Endothelial cell of umbilical vein (primary cell): ENCODE measurements around the gene TTLL5. TPM values are rescaled to one million over a fixed set of nuclear protein-coding genes. Genes with fewer than 3 reads are reported as not detected.

Experiments
- BruUV-seq: library from RNA; stranded (reverse); fragments of 400-500 nt; replicated peaks from 2 replicates; lab custom pipeline; 2021; lab: Mats Ljungman, UMichigan
- CTCF ChIA-PET: fragments of 300-600, 350-600 bp; sonication (Branson Sonifier 250); formaldehyde crosslinking; loops from one replicate; lab custom pipeline; 2021; ENCODE audit warnings: antibody characterized with exemption, inconsistent platforms; lab: Charles Lee
- POLR2A ChIA-PET: fragments of 300-600, 350-600 bp; sonication (Branson Sonifier 250); formaldehyde crosslinking; loops from one replicate; lab custom pipeline; 2021; ENCODE audit warnings: antibody characterized with exemption, inconsistent platforms; lab: Charles Lee
- DNase-seq: peaks from one replicate; pipeline ENCODE4 v3.0.0-alpha.2; 2011; ENCODE audit warnings: low read depth, low spot score
- FAIRE-seq: peaks from 2 replicates; lab custom pipeline; 2011; peaks lifted over from hg19 to GRCh38; lab: Jason Lieb, UNC
- H2AFZ ChIP-seq: 2 replicates; pipeline ENCODE4 v1.6.0; 2012; ENCODE audit warnings: low read depth, low read length, control low read depth, inconsistent platforms
- H3K27ac ChIP-seq: 2 replicates; pipeline ENCODE4 v1.5.1; 2011; ENCODE audit warnings: low read depth, mild to moderate bottlenecking, control low read depth, low read length, moderate library complexity; ENCODE audit not compliant: insufficient read depth
- H3K27me3 ChIP-seq, 2 experiments: 2 replicates each; pipeline versions ENCODE4 v1.6.0 to v1.6.1; 2011; ENCODE audit warnings: low read length in 2 of 2, mixed read lengths in 1 of 2; ENCODE audit not compliant: control insufficient read depth in 2 of 2, insufficient read depth in 2 of 2
- H3K36me3 ChIP-seq, 2 experiments: 2 replicates in 1 of 2; 3 replicates in 1 of 2; pipeline ENCODE4 v1.5.1; 2011; ENCODE audit warnings: low read length in 2 of 2, mild to moderate bottlenecking in 1 of 2, moderate library complexity in 1 of 2; ENCODE audit not compliant: control insufficient read depth in 2 of 2, insufficient read depth in 2 of 2; ENCODE audit errors: extremely low read depth in 1 of 2
- H3K4me1 ChIP-seq: 3 replicates; pipeline ENCODE4 v1.5.1; 2011; ENCODE audit warnings: mild to moderate bottlenecking, low read length; ENCODE audit not compliant: control insufficient read depth, insufficient read depth; ENCODE audit errors: extremely low read depth
- H3K4me2 ChIP-seq: 2 replicates; pipeline ENCODE4 v1.6.1; 2011; ENCODE audit warnings: low read length, control low read depth, mixed read lengths; ENCODE audit not compliant: insufficient read depth
- H3K4me3 ChIP-seq, 3 experiments: fragments of 200-600 bp in 1 of 3; sonication (generic), shearing (Covaris generic) in 1 of 3; replicated peaks in 1 of 3; 2 replicates each; pipeline ENCODE4 v1.5.1; 2011 to 2016; ENCODE audit warnings: control low read depth in 3 of 3, low read length in 3 of 3, mild to moderate bottlenecking in 2 of 3, inconsistent platforms in 1 of 3, low read depth in 1 of 3, moderate library complexity in 1 of 3; ENCODE audit not compliant: insufficient read depth in 1 of 3
- H3K79me2 ChIP-seq: 2 replicates; pipeline ENCODE4 v1.6.0; 2012; ENCODE audit warnings: low read length, inconsistent platforms; ENCODE audit not compliant: control insufficient read depth, insufficient read depth
- H3K9ac ChIP-seq: replicated peaks from 2 replicates; pipeline ENCODE3; 2011; ENCODE audit warnings: low read length, control low read depth; ENCODE audit not compliant: insufficient read depth; ENCODE audit errors: extremely low read depth
- H3K9me1 ChIP-seq: replicated peaks from 3 replicates; pipeline ENCODE4 v1.6.0; 2011; ENCODE audit warnings: mild to moderate bottlenecking, low read length; ENCODE audit not compliant: control insufficient read depth, insufficient read depth; ENCODE audit errors: extremely low read depth
- H3K9me3 ChIP-seq: replicated peaks from 2 replicates; pipeline ENCODE4 v1.5.1; 2012; ENCODE audit warnings: low read length, inconsistent platforms; ENCODE audit not compliant: control insufficient read depth, insufficient read depth
- H4K20me1 ChIP-seq: replicated peaks from 2 replicates; pipeline ENCODE3; 2011; ENCODE audit warnings: mild to moderate bottlenecking, low read length; ENCODE audit not compliant: control insufficient read depth, insufficient read depth; ENCODE audit errors: extremely low read depth
- CTCF ChIP-seq, 2 donors: IDR thresholded peaks; 1 replicate in 1 of 2; 2 replicates in 1 of 2; pipeline ENCODE4 v1.5.1; 2011; ENCODE audit warnings: low read length in 2 of 2, mild to moderate bottlenecking in 2 of 2, moderate library complexity in 2 of 2, control low read depth in 1 of 2, inconsistent platforms in 1 of 2, low read depth in 1 of 2; ENCODE audit not compliant: insufficient read depth in 1 of 2; ENCODE audit errors: extremely low read depth in 1 of 2
- EZH2 ChIP-seq: IDR thresholded peaks from 2 replicates; pipeline ENCODE4 v1.6.1; 2012; ENCODE audit warnings: borderline replicate concordance, low read depth, mild to moderate bottlenecking, moderate library complexity, low read length, inconsistent platforms; ENCODE audit not compliant: severe bottlenecking
- FOS ChIP-seq: IDR thresholded peaks from 2 replicates; pipeline ENCODE4 v1.6.1; 2011; ENCODE audit warnings: mild to moderate bottlenecking, low read length, moderate library complexity, borderline replicate concordance; ENCODE audit not compliant: insufficient read depth
- GATA2 ChIP-seq: IDR thresholded peaks from 2 replicates; pipeline ENCODE4 v1.7.0; 2011; ENCODE audit warnings: low read depth, mild to moderate bottlenecking, moderate library complexity, mixed read lengths, low read length; ENCODE audit not compliant: insufficient read length, insufficient read depth
- JUN ChIP-seq: IDR thresholded peaks from 2 replicates; pipeline ENCODE4 v1.6.1; 2011; ENCODE audit warnings: borderline replicate concordance, low read depth; ENCODE audit not compliant: insufficient read length, insufficient read depth
- MAX ChIP-seq: IDR thresholded peaks from 2 replicates; pipeline ENCODE4 v1.6.1; 2011; ENCODE audit not compliant: insufficient read depth, insufficient read length
- MYC ChIP-seq: IDR thresholded peaks from one replicate; pipeline ENCODE4 v1.6.1; 2011; ENCODE audit warnings: mild to moderate bottlenecking, low read depth, low read length
- POLR2A ChIP-seq: IDR thresholded peaks from 2 replicates; pipeline ENCODE4 v1.6.1; 2012; ENCODE audit warnings: low read depth, mild to moderate bottlenecking, control low read depth, low read length
- POLR2AphosphoS5 ChIP-seq: IDR thresholded peaks from 2 replicates; pipeline ENCODE4 v1.6.1; 2012; ENCODE audit warnings: low read depth, mild to moderate bottlenecking, control low read depth, low read length, moderate library complexity; ENCODE audit not compliant: insufficient read depth
- dilution Hi-C: fragments of 300-500 bp; cut with MboI; formaldehyde crosslinking; loops from one replicate; pipeline ENCODE4 v1.15.0; 2019; ENCODE audit warnings: low sequenced_read_pairs; ENCODE audit not compliant: extremely low pct_ligation_motif_present
- intact Hi-C: fragments of 100-400 bp; cut with micrococcal nuclease; formaldehyde crosslinking; loops from one replicate; pipeline ENCODE4 v1.10.0; 2022
- polyA plus RNA-seq, 4 experiments: library from polyadenylated mRNA; depleted of rRNA in 3 of 4; stranded (reverse) in 3 of 4; unstranded in 1 of 4; fragments of >200 nt; gene quantifications; 2 replicates each; pipeline versions ENCODE4 v1.2.1 to v1.2.3, GENCODE V29; 2011 to 2012; ENCODE audit warnings: missing spikeins in 1 of 4
- total RNA-seq: library from RNA; stranded (reverse); gene quantifications from 2 replicates; pipeline ENCODE4 v1.2.3, GENCODE V29; 2021

TTLL5 gene
- total and polyA plus RNA-seq, 2 donors (not counting 3 experiments of a cell fraction or from before 2014, with no cell fraction given) = 33.2 to 93.6 TPM

DNA sequence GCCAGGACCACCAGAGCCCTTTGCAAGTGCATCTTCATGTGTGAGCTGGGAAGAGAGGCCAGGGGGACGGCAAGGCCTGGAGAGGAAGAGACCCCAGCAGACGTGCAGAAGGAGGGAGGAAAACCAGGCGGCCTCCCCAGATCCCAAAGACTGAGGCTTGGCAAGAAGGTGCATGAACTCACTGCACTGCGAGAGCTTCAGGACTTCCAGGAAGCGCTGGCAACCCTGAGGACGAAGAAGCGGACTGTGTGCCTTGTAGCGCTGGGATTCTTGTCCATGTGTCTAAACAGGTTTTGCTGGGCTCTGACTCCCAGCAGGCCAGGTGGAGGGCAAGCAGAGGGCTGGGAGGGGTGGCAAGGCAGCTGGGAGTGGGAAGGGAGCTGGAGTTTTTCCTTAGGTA is 319.8 kb downstream of the TTLL5 start:
- TF ChIP-seq POLR2AphosphoS5 = no peak
- TF ChIP-seq GATA2 = no peak
- TF ChIP-seq JUN = no peak
- TF ChIP-seq FOS = no peak
- no peak for TF ChIP-seq POLR2A
- no peak for TF ChIP-seq EZH2
- TF ChIP-seq CTCF (IDR thresholded peaks at IDR 0.05; ENCODE audit: extremely low read depth in 1 of 2, insufficient read depth in 1 of 2, low read depth in 1 of 2, low read length in 2 of 2) = no peak
- no peak for TF ChIP-seq MAX
- no peak for TF ChIP-seq MYC
- H3K4me3 ChIP-seq = no peak overlapping the region
- H3K79me2 ChIP-seq = no peaks in the 10 kb centered on the region
- DNase-seq = no peak
- no TSS peak for BruUV-seq
- no peak overlapping the region for H3K4me2 ChIP-seq
- POLR2A ChIA-PET = no interaction called here
- no peak for FAIRE-seq
- H3K27me3 ChIP-seq = no peaks in the 10 kb centered on the region
- H3K4me1 ChIP-seq = peaks cover 17% of the 10 kb centered on the region
- no peak overlapping the region for H3K27ac ChIP-seq
- no peak overlapping the region for H2AFZ ChIP-seq
- H3K36me3 ChIP-seq = no peaks in the 10 kb centered on the region
- dilution Hi-C loops = loop anchor here (25.0 kb wide), 1 partner anchor 269 kb away; no protein-coding TSS in a partner anchor
- no peaks in the 10 kb centered on the region for H3K9me1 ChIP-seq
- no peaks in the 10 kb centered on the region for H3K9me3 ChIP-seq
- no peaks in the 10 kb centered on the region for H4K20me1 ChIP-seq
- H3K9ac ChIP-seq = no peak overlapping the region
- CTCF ChIA-PET = interaction anchor here (0.6 to 12.4 kb wide), 9 partner anchors 9 to 399 kb away, joined by 3 to 617 read pairs (median 20); no protein-coding TSS in a partner anchor
- intact Hi-C loops = loop anchor here (5.0 kb wide), 1 partner anchor 406 kb away; no protein-coding TSS in a partner anchor
